ENCODE measurements around the gene PHF21A. TPM values are rescaled to one million over a fixed set of nuclear protein-coding genes. Genes with fewer than 3 reads are reported as not detected.

Gene PHF21A
- total RNA-seq, 2 experiments from 2014 or later: 36.2 to 40.4 TPM

GRCh38 chr11:45926001-45926401 is 195.3 kb downstream of the PHF21A start:
- Mint-ChIP-seq H3K36me3 (ENCODE audit: low read depth) (no peaks in the 10 kb centered on the region), H3K4me3 (no peak overlapping the region), H3K27me3 (peaks cover 5% of the 10 kb centered on the region), H3K27ac (no peak overlapping the region), H3K4me1 (ENCODE audit: low read depth) (peaks cover 29% of the 10 kb centered on the region), H3K9me3 (no peaks in the 10 kb centered on the region)
- DNase-seq (no peak), ATAC-seq (no peak)
- POLR2A ChIA-PET: interaction anchor here (0.5 kb wide), 1 partner anchor 842 kb away, joined by 3 read pairs; no protein-coding TSS in a partner anchor
- intact Hi-C loops (cut with micrococcal nuclease): no loop called here
- CTCF ChIA-PET: interaction anchor here (0.5 kb wide), 1 partner anchor 426 kb away, joined by 3 read pairs; no protein-coding TSS in a partner anchor
- TF ChIP-seq CTCF (IDR thresholded peaks at IDR 0.05): no peak

- ATAC-seq: no peak
- no peak for DNase-seq
- Mint-ChIP-seq H3K27ac (no peak overlapping the region), H3K4me1 (ENCODE audit: low read depth) (peaks cover 25% of the 10 kb centered on the region), H3K36me3 (ENCODE audit: low read depth) (no peaks in the 10 kb centered on the region), H3K9me3 (no peaks in the 10 kb centered on the region), H3K27me3 (peaks cover 5% of the 10 kb centered on the region), H3K4me3 (no peak overlapping the region)
- CTCF ChIA-PET: interaction anchor here (0.5 to 1.1 kb wide), 2 partner anchors 52 to 426 kb away, joined by 3 read pairs; no protein-coding TSS in a partner anchor
- intact Hi-C loops (cut with micrococcal nuclease): no loop called here
- no peak for TF ChIP-seq CTCF (IDR thresholded peaks at IDR 0.05)
- POLR2A ChIA-PET: interaction anchor here (0.5 kb wide), 1 partner anchor 842 kb away, joined by 3 read pairs; no protein-coding TSS in a partner anchor
These were observed 195.7 kb downstream of the PHF21A start for GRCh38 chr11:45925550-45925949.

- POLR2A ChIA-PET: no interaction called here
- no peak for ATAC-seq
- CTCF ChIA-PET: interaction anchor here (1.1 kb wide), 1 partner anchor 52 kb away, joined by 3 read pairs; no protein-coding TSS in a partner anchor
- peaks cover 5% of the 10 kb centered on the region for H3K27me3 Mint-ChIP-seq
- H3K4me3 Mint-ChIP-seq: no peak overlapping the region
- no peaks in the 10 kb centered on the region for H3K36me3 Mint-ChIP-seq (ENCODE audit: low read depth)
- intact Hi-C loops (cut with micrococcal nuclease): no loop called here
- no peaks in the 10 kb centered on the region for H3K9me3 Mint-ChIP-seq
- no peak for TF ChIP-seq CTCF (IDR thresholded peaks at IDR 0.05)
- peaks cover 19% of the 10 kb centered on the region for H3K4me1 Mint-ChIP-seq (ENCODE audit: low read depth)
- H3K27ac Mint-ChIP-seq: no peak overlapping the region
- DNase-seq: no peak
These were observed 196.3 kb downstream of the PHF21A start for GRCh38 chr11:45924927-45925326.

- Mint-ChIP-seq H3K27me3 (peaks cover 5% of the 10 kb centered on the region), H3K9me3 (no peaks in the 10 kb centered on the region), H3K27ac (no peak overlapping the region), H3K4me1 (ENCODE audit: low read depth) (peaks cover 16% of the 10 kb centered on the region), H3K4me3 (peak overlapping the region; percentile 0), H3K36me3 (ENCODE audit: low read depth) (no peaks in the 10 kb centered on the region)
- ATAC-seq (no peak), DNase-seq (no peak)
- CTCF ChIA-PET: interaction anchor here (1.1 to 1.2 kb wide), 2 partner anchors 51 to 390 kb away, joined by 3 read pairs; no protein-coding TSS in a partner anchor
- TF ChIP-seq CTCF (IDR thresholded peaks at IDR 0.05): no peak
- intact Hi-C loops (cut with micrococcal nuclease): no loop called here
- POLR2A ChIA-PET: no interaction called here
These were observed 197.0 kb downstream of the PHF21A start for GRCh38 chr11:45924036-45924915.

All from activated CD8-positive, alpha-beta T cell treated with anti-CD3 and anti-CD28 coated beads for 36 hours (primary cell).